HG03039 (cell line): ENCODE data around the gene COA7.
A peak's percentile ranks its signal among the peaks of the same experiment; 100 is the strongest.
"Not testable (repeated sequence)": the region's sequence is repeated elsewhere in the genome, so short reads cannot be mapped to it uniquely, and the experiment has no call there.

Experiments
- ATAC-seq: cut with Tn5 transposase; IDR thresholded peaks from one replicate; pipeline ENCODE4 v1.9.1; 2021; ENCODE audit warnings: mild to moderate bottlenecking, moderate library complexity; ENCODE audit not compliant: unreplicated experiment

Gene COA7

DNA sequence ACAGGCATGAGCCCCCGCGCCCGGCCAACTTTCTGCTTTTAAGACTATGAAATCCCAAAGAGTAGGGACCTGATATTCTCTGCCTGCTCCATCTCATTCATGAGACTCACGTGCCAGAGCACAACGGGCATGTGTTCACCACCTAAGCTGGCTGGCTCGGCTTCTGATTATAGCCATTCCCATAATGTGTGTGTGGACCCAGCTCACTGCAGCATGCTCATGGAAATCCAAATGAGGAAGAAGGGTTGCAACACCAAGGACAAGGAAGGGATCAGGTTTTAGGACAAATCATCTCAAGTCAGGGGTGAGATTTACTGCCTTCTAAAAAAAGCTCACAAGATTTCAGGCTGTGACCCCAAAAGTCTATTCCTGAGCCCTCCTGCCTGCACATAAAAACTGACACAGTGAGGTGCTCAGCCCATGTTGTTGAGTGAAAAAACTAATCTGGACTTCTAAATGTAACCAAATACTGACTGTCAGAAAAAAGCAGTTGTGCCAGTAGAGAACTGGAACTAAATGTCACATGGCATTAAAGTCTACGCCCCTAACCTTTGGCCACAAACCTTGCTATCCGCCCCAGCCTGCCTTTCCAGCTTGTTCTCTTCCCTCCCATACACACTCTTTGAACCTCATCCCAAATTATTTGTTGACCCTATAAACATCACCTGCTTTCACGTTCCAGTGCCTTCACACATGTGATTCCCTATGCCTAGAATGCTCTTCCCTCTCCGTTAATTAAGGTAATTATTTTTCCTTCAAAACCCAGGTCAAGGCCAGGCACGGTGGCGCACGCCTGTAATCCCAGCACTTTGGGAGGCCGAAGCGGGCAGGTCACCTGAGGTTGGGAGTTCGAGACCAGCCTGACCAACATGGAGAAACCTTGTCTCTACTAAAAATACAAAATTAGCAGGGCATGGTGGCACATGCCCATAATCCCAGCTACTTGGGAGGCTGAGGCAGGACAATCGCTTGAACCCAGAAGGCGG lies 9.1 kb upstream of the COA7 start:
- no peak for ATAC-seq

DNA sequence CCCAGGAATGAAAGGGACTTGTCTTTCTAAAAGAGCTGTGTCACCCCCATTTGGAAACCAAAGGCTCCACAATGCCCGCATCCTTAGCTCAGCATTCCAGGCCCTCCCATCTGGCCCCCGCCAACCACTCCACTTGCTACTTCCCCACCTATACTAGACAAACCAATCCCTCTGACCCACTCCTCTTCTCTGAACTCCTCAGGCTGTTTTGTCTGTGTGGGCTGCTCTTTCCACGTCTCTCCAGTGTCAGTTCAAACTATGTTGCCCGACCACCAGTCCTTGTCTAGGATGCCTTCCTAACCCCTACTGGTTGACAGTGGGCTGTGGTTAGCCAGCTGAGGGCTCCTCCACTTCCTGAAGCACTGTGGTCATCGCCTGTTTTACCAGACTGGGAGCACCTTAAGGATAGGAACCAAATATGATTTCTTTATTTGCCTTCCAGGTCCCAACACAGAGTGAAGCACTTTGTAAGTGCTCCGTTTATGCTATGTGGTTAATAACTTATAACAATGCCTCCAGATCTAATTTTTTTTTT lies 8.1 kb upstream of the COA7 start:
- ATAC-seq, result no peak

DNA sequence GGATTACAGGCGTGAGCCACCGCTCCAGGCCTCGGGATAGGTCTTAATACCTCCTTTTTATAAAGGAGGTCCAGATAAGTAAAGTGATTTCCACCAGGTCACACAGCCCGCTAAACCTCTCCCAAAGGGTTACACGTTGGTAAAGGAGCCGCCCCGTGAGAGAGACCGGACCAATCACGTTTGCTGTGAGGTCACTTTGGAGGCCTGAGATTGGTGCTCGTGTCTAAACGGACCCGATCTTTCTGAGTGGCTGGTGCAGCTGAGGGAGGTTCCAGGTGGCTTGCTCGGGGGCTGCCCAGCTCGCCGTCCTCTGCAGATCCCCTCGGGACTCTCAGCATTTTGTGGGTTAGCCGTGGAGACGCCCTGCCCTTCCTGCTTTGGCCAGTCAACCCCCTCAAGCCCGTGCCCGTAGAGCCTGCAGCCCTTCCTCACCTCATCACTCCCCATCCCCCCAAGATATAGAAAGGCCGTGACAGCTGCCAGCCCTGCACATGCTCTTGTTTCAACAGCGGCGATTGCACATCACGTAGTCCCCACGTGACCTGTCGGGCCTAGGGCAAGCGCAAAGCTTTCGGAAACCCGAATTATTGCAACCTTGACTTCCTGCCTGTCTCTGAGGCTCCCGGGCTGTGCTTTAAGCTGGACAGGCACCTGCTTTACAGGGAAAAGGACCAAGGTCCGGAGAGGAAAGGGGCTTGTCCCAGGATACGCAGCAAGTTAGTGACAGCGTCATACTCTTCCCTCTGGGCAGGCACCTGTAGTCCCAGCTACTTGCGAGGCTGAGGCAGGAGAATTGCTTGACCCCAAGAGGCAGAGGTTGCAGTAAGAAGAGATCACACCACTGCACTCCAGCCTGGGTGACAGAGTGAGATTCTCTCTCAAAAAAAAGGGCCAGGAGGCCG lies 5.0 kb upstream of the COA7 start:
- ATAC-seq, result peak; percentile 82

DNA sequence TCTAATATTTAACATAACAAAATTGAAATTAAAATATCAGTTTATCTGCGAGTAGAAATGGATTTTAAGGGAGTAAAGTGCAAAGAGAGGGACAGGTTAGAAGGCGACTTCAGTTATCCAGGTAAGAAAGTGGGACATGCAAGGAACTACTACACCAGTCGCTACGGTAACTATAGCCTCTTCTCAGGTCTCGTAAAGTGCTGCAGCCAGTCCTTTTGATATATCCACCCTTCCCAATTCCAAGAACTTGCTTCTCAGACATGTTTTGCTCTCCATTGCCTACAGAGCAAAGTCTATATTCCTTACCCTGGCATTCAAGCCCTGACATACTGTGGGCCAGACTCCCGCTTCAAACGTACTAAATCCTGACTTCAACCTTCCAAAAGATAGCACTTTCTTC lies 2.5 kb downstream of the COA7 start:
- no peak for ATAC-seq

DNA sequence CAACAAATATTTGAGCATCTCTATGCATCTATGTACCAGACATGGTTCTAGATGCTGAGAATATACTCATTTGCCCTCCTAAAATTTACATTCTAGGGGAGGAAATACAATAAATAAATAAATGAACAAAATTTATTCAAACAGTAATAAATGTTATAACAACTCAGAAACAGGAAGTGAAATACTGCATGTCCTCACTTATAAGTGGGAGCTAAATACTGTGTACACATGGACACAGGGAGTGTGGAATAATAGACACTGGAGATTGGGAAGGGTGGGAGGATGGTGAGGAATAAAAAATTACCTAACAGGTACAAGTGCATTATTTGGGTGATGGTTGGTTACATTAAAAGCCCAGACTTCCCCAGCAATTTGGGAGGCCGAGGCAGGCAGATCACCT lies 4.3 kb downstream of the COA7 start:
- no peak for ATAC-seq

DNA sequence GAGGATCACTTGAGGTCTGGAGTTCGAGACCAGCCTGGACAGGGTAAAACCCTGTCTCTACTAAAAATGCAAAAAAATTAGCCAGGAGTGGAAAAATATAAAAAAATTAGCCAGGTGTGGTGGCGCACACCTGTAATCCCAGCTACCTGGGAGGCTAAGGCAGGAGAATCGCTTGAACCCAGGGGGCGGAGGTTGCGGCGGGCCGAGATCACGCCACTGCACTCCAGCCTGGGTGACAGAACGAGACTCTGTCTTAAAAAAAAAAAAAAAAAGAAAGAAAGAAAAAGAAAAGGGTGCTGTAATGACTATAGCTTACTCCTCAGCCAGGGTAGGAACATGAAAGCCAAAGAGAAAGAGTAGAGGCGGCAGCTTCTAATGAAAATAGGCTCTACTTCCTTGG lies 4.8 kb downstream of the COA7 start:
- ATAC-seq, result not testable (repeated sequence)

DNA sequence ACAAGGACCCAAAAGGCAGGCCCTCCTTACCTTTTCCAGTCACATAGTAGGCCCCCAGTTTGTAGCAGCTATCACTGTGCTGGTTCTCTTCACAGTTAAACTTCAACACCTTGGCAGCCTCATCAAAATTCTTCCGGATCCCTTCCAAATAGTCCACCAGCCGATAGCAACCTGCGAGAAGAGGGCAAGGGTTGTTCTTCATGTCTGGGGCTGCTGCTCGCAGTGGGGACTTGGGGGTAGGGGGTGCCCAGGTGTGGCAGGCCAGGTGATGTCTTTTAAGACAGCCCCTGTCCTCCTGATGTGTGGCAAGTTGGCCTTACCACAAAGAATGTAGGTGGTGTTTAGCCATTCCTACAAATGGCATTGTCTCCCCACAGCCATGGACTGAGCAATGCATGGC lies 5.5 kb downstream of the COA7 start:
- no peak for ATAC-seq

DNA sequence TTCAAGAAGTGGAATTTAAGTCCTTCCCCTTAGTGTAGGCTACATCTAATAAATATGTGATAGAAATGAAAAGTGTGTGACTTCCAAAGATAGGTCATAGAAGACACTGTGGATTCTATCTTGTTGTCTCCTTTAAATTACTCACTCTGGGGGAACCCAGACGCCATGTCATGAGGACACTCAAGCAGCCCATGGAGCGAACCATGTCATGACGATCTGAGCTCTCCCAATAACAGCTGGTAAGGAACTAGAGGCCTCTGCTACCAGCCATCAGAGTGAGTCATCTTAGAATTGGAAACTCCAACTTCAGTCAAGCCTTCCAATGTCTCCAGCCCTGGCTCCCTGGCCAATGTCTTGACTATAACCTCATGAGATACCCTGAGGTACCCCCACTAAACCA lies 6.3 kb downstream of the COA7 start:
- ATAC-seq, result no peak

DNA sequence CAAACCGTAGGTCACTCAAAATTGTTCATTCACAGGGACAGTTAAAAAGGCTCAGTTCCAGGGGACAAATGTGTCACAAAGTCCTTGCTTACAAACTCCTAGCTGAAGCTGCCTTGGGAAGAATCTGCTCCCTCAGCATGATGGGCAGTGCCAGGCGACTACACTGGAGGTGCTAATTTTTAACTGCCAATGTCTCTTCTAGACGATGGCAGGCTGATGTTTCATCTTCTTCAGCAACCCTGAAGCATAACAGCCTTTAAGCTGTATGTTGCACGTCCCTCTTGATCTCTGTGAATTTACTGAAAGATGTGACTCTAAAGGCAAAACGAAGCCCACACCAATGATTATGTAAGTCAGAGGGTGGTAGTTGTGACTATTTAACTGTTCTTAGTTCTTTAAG lies 11.3 kb downstream of the COA7 start:
- no peak for ATAC-seq

DNA sequence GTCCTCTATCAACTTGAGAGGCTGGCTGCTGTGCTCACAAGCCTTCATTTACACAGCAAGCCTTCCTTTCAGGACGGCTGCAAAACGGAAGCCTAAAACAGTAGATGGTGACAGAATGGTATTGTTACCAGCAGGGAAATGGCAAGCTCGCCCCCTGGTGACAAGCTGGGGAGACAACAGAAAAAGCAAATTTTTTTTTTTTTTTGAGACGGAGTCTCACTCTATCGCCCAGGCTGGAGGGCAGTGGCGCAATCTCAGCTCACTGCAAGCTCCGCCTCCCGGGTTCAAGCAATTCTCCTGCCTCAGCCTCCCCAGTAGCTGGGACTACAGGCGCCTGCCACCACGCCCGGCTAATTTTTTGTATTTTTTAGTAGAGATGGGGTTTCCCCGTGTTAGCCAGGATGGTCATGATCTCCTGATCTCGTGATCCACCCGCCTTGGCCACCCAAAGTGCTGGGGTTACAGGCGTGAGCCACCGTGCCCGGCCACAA lies 11.8 kb downstream of the COA7 start:
- ATAC-seq, result not testable (repeated sequence)

DNA sequence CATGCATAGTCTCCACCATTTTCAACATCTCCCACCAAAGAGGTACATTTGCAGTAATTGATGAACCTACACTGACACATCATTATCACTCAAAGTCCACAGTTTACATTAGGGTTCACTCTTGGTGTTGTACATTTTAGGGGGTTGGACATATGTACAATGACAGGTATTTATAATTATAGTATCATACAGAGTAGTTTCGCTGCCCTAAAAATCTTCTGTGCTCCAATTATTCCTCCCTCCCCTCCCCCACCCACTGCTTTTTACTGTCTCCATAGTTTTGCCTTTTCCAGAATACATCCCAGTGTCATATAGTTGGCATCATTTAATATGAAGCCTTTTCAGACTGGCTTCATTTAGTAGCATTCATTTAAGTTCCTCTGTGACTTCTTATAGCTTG lies 13.6 kb downstream of the COA7 start:
- ATAC-seq, result no peak

DNA sequence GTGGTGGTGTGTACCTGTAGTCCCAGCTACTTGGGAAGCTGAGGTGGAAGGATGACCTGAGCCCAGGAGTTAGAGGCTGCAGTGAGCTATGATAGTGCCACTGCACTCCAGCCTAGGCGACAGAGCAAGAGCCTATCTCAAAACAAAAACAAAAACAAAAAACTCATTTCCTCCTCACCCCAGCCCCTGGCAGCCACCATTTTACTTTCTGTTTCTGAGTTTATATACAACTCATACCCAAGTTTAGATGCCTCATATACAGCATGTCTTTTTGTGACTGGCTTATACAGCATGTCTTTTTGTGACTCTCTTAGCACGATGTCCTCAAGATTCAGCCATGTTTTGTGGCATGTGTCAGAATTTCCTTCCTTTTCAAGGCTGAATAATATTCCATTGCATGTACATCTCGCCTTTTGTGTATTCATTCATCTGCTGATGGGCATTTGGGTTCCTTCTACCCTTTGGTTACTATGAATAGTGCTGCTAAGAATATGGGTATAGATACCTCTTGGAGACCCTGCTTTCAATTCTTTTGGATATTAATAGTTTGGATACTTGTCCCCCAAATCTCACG lies 14.7 kb downstream of the COA7 start:
- no peak for ATAC-seq

DNA sequence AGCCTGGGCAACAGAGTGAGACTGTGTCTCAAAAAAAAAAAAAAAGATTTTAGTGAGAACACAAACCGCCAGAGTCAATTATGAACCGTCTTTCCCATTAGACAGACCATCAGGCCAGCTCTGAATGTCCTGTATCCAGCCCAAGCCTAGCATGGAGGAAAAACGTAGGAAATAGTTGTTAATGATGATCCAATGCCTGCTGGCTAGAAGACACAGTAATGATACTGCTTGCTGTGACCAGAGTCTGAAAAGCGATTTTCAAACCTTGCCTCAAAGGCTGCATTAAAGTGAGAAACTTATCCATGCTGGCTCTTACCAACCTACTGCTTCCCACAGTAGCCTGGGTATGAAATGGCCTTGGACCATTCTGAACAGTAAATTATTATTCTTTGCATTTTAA lies 17.0 kb downstream of the COA7 start:
- ATAC-seq, result no peak

DNA sequence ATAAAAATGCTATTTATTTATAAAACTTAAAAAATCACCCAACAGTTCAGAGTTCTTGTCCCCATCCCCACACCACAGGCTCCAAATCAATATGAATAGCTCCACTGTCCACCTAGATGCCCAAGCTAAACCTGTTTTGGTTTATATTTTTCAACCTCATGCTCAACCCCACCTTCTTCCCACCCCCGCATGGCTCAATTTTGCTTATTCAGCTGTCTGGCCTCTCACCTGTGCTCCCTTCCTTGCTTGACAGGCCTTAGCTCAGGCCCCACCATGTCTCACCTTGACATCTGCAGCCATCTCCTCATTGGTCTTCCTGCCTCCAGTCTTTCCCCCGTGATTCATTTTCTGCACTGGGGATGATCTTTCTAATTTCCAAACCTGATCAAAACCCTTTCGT lies 17.8 kb downstream of the COA7 start:
- ATAC-seq, result no peak

DNA sequence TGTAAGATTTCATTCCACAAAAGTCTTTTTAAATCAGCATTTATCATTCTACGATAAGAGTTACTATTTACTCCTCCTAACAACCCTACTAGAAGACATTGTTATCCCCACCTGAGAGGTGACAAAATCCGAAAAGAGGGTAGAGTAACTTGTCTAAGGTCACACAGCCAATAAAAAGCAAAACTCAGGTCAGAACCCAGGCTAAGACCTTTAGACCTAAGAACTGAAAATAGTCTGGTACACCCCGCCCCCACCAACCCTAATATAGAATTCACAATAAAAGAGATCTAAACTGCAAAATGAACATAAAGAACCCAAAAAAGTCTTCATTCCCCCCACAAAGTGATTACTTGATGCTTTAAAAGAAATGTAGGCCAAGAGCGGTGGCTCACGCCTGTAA lies 18.6 kb downstream of the COA7 start:
- ATAC-seq, result no peak

DNA sequence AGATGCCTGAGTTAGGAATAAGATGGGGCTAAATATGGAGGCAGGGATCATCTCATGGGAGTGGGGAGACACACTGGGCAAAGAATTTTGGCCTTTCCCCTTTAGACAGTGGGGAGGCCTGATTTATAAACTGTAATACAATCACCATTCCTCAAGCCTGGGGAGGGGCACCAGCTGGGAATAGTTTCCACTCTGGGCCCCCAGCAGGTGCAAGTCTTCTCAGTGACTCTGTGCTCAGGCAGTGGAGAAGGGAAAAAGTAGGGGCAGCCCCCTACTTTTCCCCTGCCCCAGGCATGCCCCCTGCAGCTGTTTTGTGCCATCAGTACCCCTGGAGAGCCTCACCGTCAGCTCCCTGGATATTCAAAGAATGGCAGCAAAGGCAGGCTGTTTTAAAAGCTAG lies 19.1 kb downstream of the COA7 start:
- no peak for ATAC-seq

DNA sequence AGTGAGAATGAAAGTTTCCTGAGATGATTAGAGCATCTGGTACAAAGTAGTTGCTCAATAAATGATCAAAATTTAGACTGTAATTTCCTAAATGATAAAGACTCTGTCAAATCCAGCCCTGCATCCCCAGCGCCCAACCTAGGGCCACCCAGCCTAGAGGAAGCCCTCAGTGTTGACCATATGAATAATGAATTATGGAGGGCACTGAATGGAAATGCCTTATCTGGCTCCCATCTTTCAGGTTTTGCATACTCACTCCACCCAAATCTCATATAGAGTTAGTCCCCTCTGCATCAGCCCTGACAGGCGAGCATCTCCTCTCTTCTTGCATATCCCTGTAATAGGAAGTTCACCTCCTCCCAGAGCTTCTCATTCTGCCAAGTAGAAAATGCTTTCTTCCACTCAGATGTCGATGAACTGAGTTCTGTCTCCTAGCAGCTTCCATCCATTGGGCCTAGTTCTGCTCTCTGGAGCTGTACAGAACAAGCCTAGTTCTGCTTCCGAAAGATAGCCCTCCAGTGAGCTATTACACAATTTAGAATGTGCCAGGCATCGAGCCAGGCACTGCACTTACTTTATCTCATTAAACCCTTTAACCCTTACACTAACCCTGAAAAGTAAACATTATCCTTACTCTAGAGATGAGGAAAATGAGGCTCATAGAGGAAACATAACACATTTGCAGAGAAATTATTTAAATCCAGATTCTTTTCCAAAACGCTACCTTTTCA lies 20.9 kb downstream of the COA7 start:
- ATAC-seq, result no peak

DNA sequence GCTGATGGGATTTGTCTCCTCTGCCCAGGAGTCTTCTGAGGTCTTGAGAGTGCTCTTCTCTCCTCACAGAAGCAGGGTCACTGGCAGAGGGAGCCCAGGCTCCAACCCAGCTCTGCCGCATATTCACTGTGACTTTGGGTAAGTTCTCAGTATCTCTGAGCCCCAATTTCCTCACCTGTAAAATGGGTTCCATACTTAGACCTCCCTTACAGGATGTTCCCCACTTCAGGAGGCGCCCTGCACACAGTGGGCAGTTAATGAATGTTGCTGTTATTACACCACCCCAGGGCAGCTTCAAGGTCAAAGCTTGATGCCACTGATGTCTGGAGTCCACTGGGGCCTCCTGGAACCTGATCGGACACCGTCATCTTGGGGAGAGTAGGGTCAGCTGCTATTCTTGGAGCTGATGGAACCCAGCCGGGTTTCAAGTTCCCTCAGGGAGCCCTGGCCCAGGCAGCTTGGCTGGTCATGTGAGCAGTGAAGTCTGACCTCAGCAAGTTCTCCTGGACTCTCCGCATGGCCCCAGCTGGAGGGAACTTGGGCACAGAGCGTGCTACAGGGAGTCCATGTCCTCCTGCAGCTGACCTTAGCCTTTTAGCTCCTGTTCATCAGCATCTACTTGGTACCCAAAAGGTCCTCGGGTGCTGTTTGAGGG lies 21.8 kb downstream of the COA7 start:
- ATAC-seq, result no peak

DNA sequence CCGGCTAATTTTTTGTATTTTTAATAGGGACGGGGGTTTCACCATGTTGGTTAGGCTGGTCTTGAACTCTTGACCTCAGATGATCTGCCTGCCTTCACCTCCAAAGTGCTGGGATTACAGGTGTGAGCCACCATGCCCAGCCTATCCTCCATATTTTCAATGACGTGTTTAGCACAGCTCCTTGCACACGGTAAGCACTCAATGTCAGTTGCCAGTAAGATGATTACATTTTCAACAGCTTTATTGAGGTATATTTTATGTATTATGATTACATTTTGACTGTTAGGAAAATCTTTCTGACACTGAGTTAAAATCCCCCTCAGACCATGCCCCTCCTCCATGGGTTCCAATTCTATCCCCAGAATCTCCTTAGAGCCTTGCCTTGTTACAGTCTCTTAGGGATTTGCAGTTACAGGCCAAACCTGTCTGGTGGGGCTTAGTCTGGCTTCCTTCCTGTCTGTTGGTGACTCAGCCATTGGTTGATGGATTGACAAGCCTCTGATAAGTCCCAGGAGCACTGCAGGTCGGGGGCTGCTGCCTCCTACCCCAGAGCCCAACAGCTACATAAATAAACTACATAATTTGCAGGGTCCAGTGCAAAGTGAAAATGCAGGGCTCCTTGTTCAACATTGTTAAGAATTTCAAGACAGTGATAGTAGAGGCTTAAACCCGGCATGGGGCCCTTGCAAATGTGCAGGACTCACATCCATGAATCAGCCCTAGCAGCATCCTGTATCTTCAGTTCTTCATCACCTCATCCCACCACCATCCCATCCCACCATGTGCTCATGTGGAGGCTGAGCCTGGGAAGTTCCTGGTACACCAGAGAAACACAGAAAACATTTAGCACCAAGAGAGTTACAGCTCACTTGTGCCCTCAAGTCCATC lies 23.4 kb downstream of the COA7 start:
- ATAC-seq, result no peak
